Ishikawa (cell line): ENCODE results near the gene ODF4.

Experiments used
- CEBPB ChIP-seq: IDR thresholded peaks from 2 replicates; pipeline ENCODE4 v1.6.1; 2012
- EGR1 ChIP-seq: IDR thresholded peaks from 2 replicates; pipeline ENCODE4 v1.6.1; 2012
- EP300 ChIP-seq: IDR thresholded peaks from 2 replicates; pipeline ENCODE4 v1.6.1; 2012; ENCODE audit warnings: borderline replicate concordance
- FOXM1 ChIP-seq: IDR thresholded peaks from 2 replicates; pipeline ENCODE4 v1.6.1; 2012; ENCODE audit warnings: low read depth, borderline replicate concordance
- MAX ChIP-seq: IDR thresholded peaks from 2 replicates; pipeline ENCODE4 v1.6.1; 2012
- NFIC ChIP-seq: IDR thresholded peaks from 2 replicates; pipeline ENCODE4 v1.6.1; 2012
- RAD21 ChIP-seq: IDR thresholded peaks from 2 replicates; pipeline ENCODE4 v1.6.1; 2012; ENCODE audit warnings: low read depth
- REST ChIP-seq: IDR thresholded peaks from 2 replicates; pipeline ENCODE4 v1.6.1; 2012; ENCODE audit warnings: low read depth, mild to moderate bottlenecking
- TAF1 ChIP-seq: IDR thresholded peaks from 2 replicates; pipeline ENCODE4 v1.6.1; 2012; ENCODE audit warnings: low read depth, mild to moderate bottlenecking
- TCF12 ChIP-seq: IDR thresholded peaks from 2 replicates; pipeline ENCODE4 v1.6.1; 2012; ENCODE audit warnings: low read depth
- TEAD4 ChIP-seq: IDR thresholded peaks from 2 replicates; pipeline ENCODE4 v1.6.1; 2012
- USF1 ChIP-seq: IDR thresholded peaks from 2 replicates; pipeline ENCODE4 v1.6.1; 2012
- YY1 ChIP-seq: IDR thresholded peaks from 2 replicates; pipeline ENCODE4 v1.6.1; 2012; ENCODE audit warnings: low read depth
- ZBTB7A ChIP-seq: IDR thresholded peaks from 2 replicates; pipeline ENCODE4 v1.6.1; 2012; ENCODE audit warnings: low read depth

- TF ChIP-seq RAD21: no peak
- no peak for TF ChIP-seq TAF1
- no peak for TF ChIP-seq EP300
- no peak for TF ChIP-seq CEBPB
- TF ChIP-seq FOXM1: no peak
- no peak for TF ChIP-seq MAX
- TF ChIP-seq YY1: no peak
- no peak for TF ChIP-seq REST
- no peak for TF ChIP-seq TCF12
- no peak for TF ChIP-seq EGR1
- no peak for TF ChIP-seq TEAD4
- TF ChIP-seq USF1: no peak
- no peak for TF ChIP-seq NFIC
- TF ChIP-seq ZBTB7A: no peak
These were observed 23.2 kb downstream of the ODF4 start for GRCh38 chr17:8362651-8363332.
